ENCODE data around the gene LSM14B. TPM values are rescaled to one million over a fixed set of nuclear protein-coding genes. Genes with fewer than 3 reads are reported as not detected.

LSM14B gene
- total RNA-seq, 1 donor from 2014 or later, result 93.7 TPM

- DNase-seq (ENCODE audit: low read depth), result no peak
These were observed 56.9 kb downstream of the LSM14B start for GRCh38 chr20:62179162-62179504.

- DNase-seq (ENCODE audit: low read depth), result no peak
These were observed 59.5 kb downstream of the LSM14B start for GRCh38 chr20:62181808-62182207.

GRCh38 chr20:62182469-62183425 lies 60.5 kb downstream of the LSM14B start, which contains the start of gene MTG2:
Gene MTG2, plus strand, starts transcription at chr20:62183028. Its CDS starts 10,393 bp downstream, at chr20:62193421.
- DNase-seq (ENCODE audit: low read depth), result peak; percentile 97

- no peak for DNase-seq (ENCODE audit: low read depth)
These were observed 61.3 kb downstream of the LSM14B start for GRCh38 chr20:62183426-62184142.

Other genes with a start within 250 kb of the LSM14B start
- gene TAF4, start 56.6 kb upstream of the LSM14B start, total RNA-seq, result 6.4 and 7.8 TPM in 2 replicates
- gene PSMA7, start 20.9 kb downstream of the LSM14B start, total RNA-seq, result 334 and 371 TPM in 2 replicates
- 19.3 and 22.6 TPM in 2 replicates for gene SS18L1, start 21.3 kb downstream of the LSM14B start, total RNA-seq
- 35.1 and 39.5 TPM in 2 replicates for gene MTG2, start 60.6 kb downstream of the LSM14B start, total RNA-seq
- gene HRH3, start 97.8 kb downstream of the LSM14B start, total RNA-seq, result 0.08 TPM in 1 of 2 replicates, not detected in the other
- 24.5 and 30.2 TPM in 2 replicates for gene OSBPL2, start 116.0 kb downstream of the LSM14B start, total RNA-seq
- gene ADRM1, start 180.5 kb downstream of the LSM14B start, total RNA-seq, result 144 and 156 TPM in 2 replicates
- 90.5 and 173 TPM in 2 replicates for gene LAMA5, start 244.8 kb downstream of the LSM14B start, total RNA-seq